CD8-positive, alpha-beta memory T cell (primary cell): ENCODE data around the gene HSP90AB1. TPM values are rescaled to one million over a fixed set of nuclear protein-coding genes. Genes with fewer than 3 reads are reported as not detected.
A peak's percentile ranks its signal among the peaks of the same experiment; 100 is the strongest.

Experiments
- CTCF ChIA-PET: fragments of 350-600 bp; sonication (Branson Sonifier 250); formaldehyde crosslinking; loops from one replicate; lab custom pipeline; 2021; ENCODE audit warnings: antibody characterized with exemption; lab: Charles Lee
- POLR2A ChIA-PET: fragments of 350-600 bp; sonication (Branson Sonifier 250); formaldehyde crosslinking; loops from one replicate; lab custom pipeline; 2021; ENCODE audit warnings: antibody characterized with exemption; lab: Charles Lee
- DNase-seq, 5 donors: peaks; one replicate each; pipeline versions ENCODE4 v3.0.0 to v3.0.0-alpha.2; 2020 to 2022; ENCODE audit warnings: mixed read lengths in 1 of 5
- H3K27ac ChIP-seq: one replicate; pipeline ENCODE4 v1.7.0; 2013; ENCODE audit warnings: low read depth, mild to moderate bottlenecking, low read length, moderate library complexity
- H3K27me3 ChIP-seq: 2 replicates; pipeline ENCODE4 v1.7.0; 2013; ENCODE audit warnings: low read length, mild to moderate bottlenecking; ENCODE audit not compliant: insufficient read depth, poor library complexity, severe bottlenecking
- H3K36me3 ChIP-seq: 2 replicates; pipeline ENCODE4 v1.7.0; 2013; ENCODE audit warnings: mild to moderate bottlenecking, low read length, moderate library complexity; ENCODE audit not compliant: insufficient read depth
- H3K4me1 ChIP-seq: 2 replicates; pipeline ENCODE4 v1.7.0; 2013; ENCODE audit warnings: mild to moderate bottlenecking, low read length, moderate library complexity; ENCODE audit not compliant: insufficient read depth
- H3K4me3 ChIP-seq: 2 replicates; pipeline ENCODE4 v1.7.0; 2013; ENCODE audit warnings: mild to moderate bottlenecking, low read length
- H3K9me3 ChIP-seq: 2 replicates; pipeline ENCODE4 v1.7.0; 2013; ENCODE audit warnings: mild to moderate bottlenecking, low read length
- H3K27ac Mint-ChIP-seq, 8 donors: one replicate each; pipeline ENCODE4 v1.8.0; 2020 to 2021; ENCODE audit warnings: mixed read lengths in 8 of 8, mild to moderate bottlenecking in 6 of 8, inconsistent platforms in 3 of 8, moderate library complexity in 3 of 8
- H3K27me3 Mint-ChIP-seq, 2 donors: one replicate each; pipeline ENCODE4 v1.8.0; 2020 to 2021; ENCODE audit warnings: mixed read lengths in 2 of 2, mild to moderate bottlenecking in 1 of 2, moderate library complexity in 1 of 2
- H3K36me3 Mint-ChIP-seq, 3 donors: one replicate each; pipeline ENCODE4 v1.8.0; 2020 to 2021; ENCODE audit warnings: mixed read lengths in 3 of 3, inconsistent platforms in 1 of 3, mild to moderate bottlenecking in 1 of 3
- H3K4me1 Mint-ChIP-seq, 3 donors: one replicate each; pipeline ENCODE4 v1.8.0; 2020 to 2021; ENCODE audit warnings: mixed read lengths in 3 of 3, inconsistent platforms in 1 of 3, mild to moderate bottlenecking in 1 of 3
- H3K4me3 Mint-ChIP-seq, 7 donors: one replicate each; pipeline ENCODE4 v1.8.0; 2020 to 2021; ENCODE audit warnings: mixed read lengths in 7 of 7, mild to moderate bottlenecking in 6 of 7, moderate library complexity in 4 of 7, inconsistent platforms in 2 of 7
- H3K9me3 Mint-ChIP-seq, 5 donors: one replicate each; pipeline ENCODE4 v1.8.0; 2020 to 2022; ENCODE audit warnings: mixed read lengths in 5 of 5, mild to moderate bottlenecking in 3 of 5, moderate library complexity in 2 of 5, inconsistent platforms in 1 of 5
- polyA plus RNA-seq: library from polyadenylated mRNA; unstranded; fragments of 300-500 nt; fragmentation: Illumina TruSeq; gene quantifications from one replicate; pipeline ENCODE4 v1.2.3, GENCODE V29; 2021
- total RNA-seq, 2 experiments: library from RNA; stranded (reverse); gene quantifications; one replicate each; pipeline ENCODE4 v1.2.3, GENCODE V29; 2021

Gene HSP90AB1
- 1,000 to 10,000 TPM; 2,387 to 2,400 TPM for total RNA-seq
- polyA plus RNA-seq, result 460 TPM

DNA sequence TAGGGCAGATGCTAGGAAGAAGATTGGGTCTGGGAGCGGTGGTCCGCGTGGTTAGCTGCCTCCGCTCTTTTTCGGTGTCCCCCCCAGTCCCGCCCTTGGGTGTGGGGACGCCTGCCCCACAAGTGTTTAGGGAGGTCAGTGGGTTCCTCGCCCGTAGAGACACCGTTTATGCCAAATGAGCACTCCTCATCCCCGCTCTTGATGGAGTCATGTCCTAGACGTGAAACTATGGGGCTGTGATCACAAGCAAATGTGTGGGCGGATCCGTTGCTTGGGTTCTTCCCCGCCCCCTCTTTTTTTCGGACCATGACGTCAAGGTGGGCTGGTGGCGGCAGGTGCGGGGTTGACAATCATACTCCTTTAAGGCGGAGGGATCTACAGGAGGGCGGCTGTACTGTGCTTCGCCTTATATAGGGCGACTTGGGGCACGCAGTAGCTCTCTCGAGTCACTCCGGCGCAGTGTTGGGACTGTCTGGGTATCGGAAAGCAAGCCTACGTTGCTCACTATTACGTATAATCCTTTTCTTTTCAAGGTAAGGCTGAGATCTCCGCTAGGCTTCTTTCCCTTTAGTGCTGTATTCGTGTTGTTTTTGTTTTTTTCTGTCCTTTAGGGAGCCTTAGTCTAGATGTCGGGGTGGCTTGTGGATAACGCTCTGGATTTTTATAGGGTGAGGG is at the start of gene HSP90AB1:
HSP90AB1 (plus strand) TSS at position 439 of the 675 bp plus-strand sequence. CDS start 1,529 bp downstream, outside the sequence.
- Mint-ChIP-seq H3K4me3 (peak within 1 kb of the TSS; percentile 91 to 99 (median 98)), H3K4me1 (peaks cover 37 to 51% (median 47%) of the 10 kb centered on the region in 3 donors), H3K27ac (peak within 1 kb of the TSS; percentile 91 to 99 (median 98)), H3K27me3 (peaks cover 0 to 7% of the 10 kb centered on the region in 2 donors), H3K36me3 (peaks cover 6 to 52% (median 15%) of the 10 kb centered on the region in 3 donors), H3K9me3 (peaks cover 0 to 2% (median 0%) of the 10 kb centered on the region in 5 donors)
- peak; percentile 87 to 98 (median 95) for DNase-seq
- CTCF ChIA-PET, result interaction anchor here (0.8 to 6.3 kb wide), 9 partner anchors 10 to 98 kb away, joined by 3 to 74 read pairs (median 5); partner anchors contain the start of gene SLC35B2
- Histone ChIP-seq H3K27ac (peak within 1 kb of the TSS; percentile 98), H3K4me3 (peak within 1 kb of the TSS; percentile 98), H3K4me1 (peaks cover 23% of the 10 kb centered on the region), H3K27me3 (no peaks in the 10 kb centered on the region), H3K9me3 (no peaks in the 10 kb centered on the region), H3K36me3 (peaks cover 36% of the 10 kb centered on the region)
- POLR2A ChIA-PET, result interaction anchor here (0.6 to 3.9 kb wide), 16 partner anchors 9 to 1075 kb away, joined by 3 to 77 read pairs (median 6); partner anchors contain the start of genes AARS2, CDC5L, GTPBP2 and NFKBIE

DNA sequence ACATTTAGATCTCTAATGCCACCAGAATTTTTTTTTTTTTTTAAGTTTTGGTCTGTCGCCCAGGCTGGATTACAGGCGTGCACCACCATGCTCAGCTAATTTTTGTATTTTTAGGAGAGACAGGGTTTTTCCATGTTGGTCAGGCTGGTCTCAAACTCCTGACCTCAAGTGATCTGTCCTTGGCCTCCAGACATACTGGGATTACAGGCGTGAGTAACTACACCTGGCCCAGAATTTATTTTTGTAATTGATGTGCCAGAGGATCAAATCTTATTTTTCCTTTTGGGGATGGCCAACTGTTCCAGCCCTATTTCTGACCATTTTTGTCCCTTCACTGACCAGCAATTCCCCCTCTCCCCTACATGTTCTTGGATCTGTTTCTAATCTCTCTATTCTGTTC is 48.2 kb upstream of the HSP90AB1 start:
- ChIA-PET POLR2A (interaction anchor here (0.6 kb wide), 1 partner anchor 9 kb away, joined by 3 read pairs; no protein-coding TSS in a partner anchor), CTCF (interaction anchor here (1.5 kb wide), 1 partner anchor 140 kb away, joined by 3 read pairs; no protein-coding TSS in a partner anchor)
- H3K36me3 ChIP-seq, result no peaks in the 10 kb centered on the region
- Mint-ChIP-seq H3K9me3 (no peaks in the 10 kb centered on the region), H3K4me3 (no peak overlapping the region), H3K4me1 (no peaks in the 10 kb centered on the region), H3K27ac (no peak overlapping the region), H3K27me3 (peaks cover 12 to 25% of the 10 kb centered on the region in 2 donors), H3K36me3 (peaks cover 0 to 3% (median 0%) of the 10 kb centered on the region in 3 donors)
- no peak for DNase-seq
- H3K4me3 ChIP-seq, result no peak overlapping the region
- no peaks in the 10 kb centered on the region for H3K9me3 ChIP-seq
- no peak overlapping the region for H3K27ac ChIP-seq
- H3K4me1 ChIP-seq, result no peaks in the 10 kb centered on the region
- no peaks in the 10 kb centered on the region for H3K27me3 ChIP-seq

DNA sequence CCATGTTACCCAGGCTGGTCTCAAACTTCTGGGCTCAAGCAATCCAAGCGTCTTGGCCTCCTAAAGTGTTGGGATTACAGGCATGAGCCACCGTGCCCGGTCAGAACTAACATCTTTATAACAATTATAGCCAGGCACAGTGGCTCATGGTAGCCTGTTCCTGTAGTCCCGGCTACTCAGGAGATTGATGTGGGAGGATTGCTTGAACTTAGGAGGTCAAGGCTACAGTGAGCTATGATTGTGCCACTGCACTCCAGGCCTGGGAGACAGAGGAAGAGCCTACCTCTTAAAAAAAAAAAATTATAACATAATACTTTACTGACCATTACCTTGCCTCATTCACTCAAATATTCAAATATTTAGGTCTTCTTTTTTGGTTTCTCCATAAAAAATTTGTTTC is 47.0 kb upstream of the HSP90AB1 start:
- Histone ChIP-seq H3K36me3 (no peaks in the 10 kb centered on the region), H3K4me3 (no peak overlapping the region), H3K9me3 (no peaks in the 10 kb centered on the region), H3K4me1 (no peaks in the 10 kb centered on the region), H3K27ac (no peak overlapping the region), H3K27me3 (no peaks in the 10 kb centered on the region)
- Mint-ChIP-seq H3K27ac (no peak overlapping the region), H3K4me1 (no peaks in the 10 kb centered on the region), H3K27me3 (peaks cover 9 to 23% of the 10 kb centered on the region in 2 donors), H3K36me3 (peaks cover 0 to 3% (median 0%) of the 10 kb centered on the region in 3 donors), H3K9me3 (no peaks in the 10 kb centered on the region), H3K4me3 (no peak overlapping the region)
- CTCF ChIA-PET, result interaction anchor here (1.5 kb wide), 1 partner anchor 139 kb away, joined by 3 read pairs; no protein-coding TSS in a partner anchor
- no peak for DNase-seq
- POLR2A ChIA-PET, result no interaction called here

DNA sequence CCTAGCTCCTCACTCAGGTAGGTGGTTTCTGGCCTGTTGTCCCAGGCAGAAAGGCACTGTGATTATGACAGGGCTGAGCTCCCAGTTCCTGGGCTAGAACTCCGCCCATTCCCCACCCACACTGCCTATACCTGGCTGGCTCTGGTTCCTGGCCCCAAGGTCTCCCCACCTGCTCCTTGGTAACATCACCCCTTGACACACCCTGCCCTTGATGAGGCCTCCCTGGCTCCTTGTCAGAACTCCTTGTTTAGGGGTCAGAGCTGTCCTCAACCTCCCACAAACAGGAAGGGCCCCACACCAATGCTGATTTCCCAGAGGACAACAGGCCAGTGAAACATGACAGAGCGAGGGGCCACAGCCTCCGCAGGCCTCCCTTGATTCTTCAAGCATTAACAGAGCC is 45.7 kb upstream of the HSP90AB1 start:
- peak overlapping the region; percentile 47 for H3K27ac ChIP-seq
- Mint-ChIP-seq H3K4me3 (no peak overlapping the region), H3K4me1 (no peaks in the 10 kb centered on the region), H3K27ac (no peak overlapping the region), H3K36me3 (peaks cover 0 to 3% (median 0%) of the 10 kb centered on the region in 3 donors), H3K27me3 (peaks cover 9 to 25% of the 10 kb centered on the region in 2 donors), H3K9me3 (no peaks in the 10 kb centered on the region)
- H3K4me3 ChIP-seq, result no peak overlapping the region
- no peaks in the 10 kb centered on the region for H3K4me1 ChIP-seq
- no peaks in the 10 kb centered on the region for H3K27me3 ChIP-seq
- no peaks in the 10 kb centered on the region for H3K9me3 ChIP-seq
- ChIA-PET CTCF (interaction anchor here (1.3 kb wide), 1 partner anchor 21 kb away, joined by 3 read pairs; no protein-coding TSS in a partner anchor), POLR2A (no interaction called here)
- no peaks in the 10 kb centered on the region for H3K36me3 ChIP-seq
- no peak for DNase-seq

- DNase-seq, result no peak
- Mint-ChIP-seq H3K4me1 (no peaks in the 10 kb centered on the region), H3K4me3 (no peak overlapping the region), H3K36me3 (peaks cover 0 to 3% (median 0%) of the 10 kb centered on the region in 3 donors), H3K27ac (no peak overlapping the region), H3K9me3 (no peaks in the 10 kb centered on the region), H3K27me3 (peaks cover 9 to 30% of the 10 kb centered on the region in 2 donors)
- no peaks in the 10 kb centered on the region for H3K27me3 ChIP-seq
- POLR2A ChIA-PET, result no interaction called here
- CTCF ChIA-PET, result interaction anchor here (0.6 to 1.3 kb wide), 2 partner anchors 14 to 21 kb away, joined by 3 read pairs; no protein-coding TSS in a partner anchor
- H3K9me3 ChIP-seq, result no peaks in the 10 kb centered on the region
- peak overlapping the region; percentile 47 for H3K27ac ChIP-seq
- H3K4me1 ChIP-seq, result no peaks in the 10 kb centered on the region
- no peaks in the 10 kb centered on the region for H3K36me3 ChIP-seq
- no peak overlapping the region for H3K4me3 ChIP-seq
Measured at GRCh38 chr6:44201638-44202303, 45.1 kb upstream of the HSP90AB1 start.

DNA sequence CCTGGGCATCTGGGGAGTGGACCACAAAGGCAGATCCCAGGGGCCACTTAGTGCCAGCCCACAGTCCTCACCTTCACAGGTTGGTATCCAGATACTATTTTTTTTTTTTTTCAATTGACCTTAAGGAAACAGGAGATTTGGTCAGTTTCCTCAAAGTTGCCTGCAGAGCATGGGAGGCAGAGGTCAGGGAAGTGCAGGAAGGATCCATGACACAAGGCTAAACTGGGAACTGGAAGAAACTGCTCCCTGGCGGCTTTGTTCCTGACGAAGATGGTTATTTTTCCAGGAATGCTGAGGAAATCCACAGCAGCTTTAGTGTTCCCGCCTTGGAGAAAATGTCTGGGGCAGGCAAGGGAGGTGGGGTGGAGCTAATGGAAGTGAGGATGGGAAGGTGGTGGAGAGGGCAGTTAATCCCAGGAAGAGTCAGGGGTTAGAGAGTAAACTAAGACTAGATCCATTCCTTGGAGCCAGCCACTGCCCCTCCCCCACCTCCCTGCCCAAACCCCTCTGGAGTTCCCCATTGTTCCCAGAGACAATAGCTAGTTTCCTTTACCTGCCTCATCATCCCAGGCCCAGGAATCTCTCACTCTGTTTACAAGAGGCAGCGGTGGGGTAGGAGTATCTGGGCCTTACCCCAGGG is 44.4 kb upstream of the HSP90AB1 start:
- Mint-ChIP-seq H3K27ac (peak overlapping the region in 1 of 8 donors; percentile 27), H3K36me3 (peaks cover 0 to 3% (median 0%) of the 10 kb centered on the region in 3 donors), H3K4me1 (no peaks in the 10 kb centered on the region), H3K9me3 (no peaks in the 10 kb centered on the region), H3K4me3 (no peak overlapping the region), H3K27me3 (peaks cover 9 to 30% of the 10 kb centered on the region in 2 donors)
- Histone ChIP-seq H3K4me1 (no peaks in the 10 kb centered on the region), H3K27ac (peak overlapping the region; percentile 47), H3K27me3 (no peaks in the 10 kb centered on the region), H3K36me3 (no peaks in the 10 kb centered on the region), H3K9me3 (no peaks in the 10 kb centered on the region), H3K4me3 (no peak overlapping the region)
- ChIA-PET CTCF (interaction anchor here (0.6 to 1.3 kb wide), 2 partner anchors 14 to 20 kb away, joined by 3 read pairs; no protein-coding TSS in a partner anchor), POLR2A (no interaction called here)
- no peak for DNase-seq

- Histone ChIP-seq H3K27me3 (no peaks in the 10 kb centered on the region), H3K9me3 (no peaks in the 10 kb centered on the region), H3K36me3 (no peaks in the 10 kb centered on the region), H3K27ac (no peak overlapping the region), H3K4me3 (no peak overlapping the region), H3K4me1 (no peaks in the 10 kb centered on the region)
- Mint-ChIP-seq H3K27ac (no peak overlapping the region), H3K36me3 (peaks cover 0 to 3% (median 0%) of the 10 kb centered on the region in 3 donors), H3K4me3 (no peak overlapping the region), H3K27me3 (peaks cover 9 to 31% of the 10 kb centered on the region in 2 donors), H3K9me3 (no peaks in the 10 kb centered on the region), H3K4me1 (no peaks in the 10 kb centered on the region)
- no peak for DNase-seq
- POLR2A ChIA-PET, result no interaction called here
- CTCF ChIA-PET, result no interaction called here
Measured at GRCh38 chr6:44202972-44203750, 43.7 kb upstream of the HSP90AB1 start.
